Measurements from ENCODE around the gene SPIRE2. TPM values are rescaled to one million over a fixed set of nuclear protein-coding genes. Genes with fewer than 3 reads are reported as not detected.
"Not testable (repeated sequence)": the region's sequence is repeated elsewhere in the genome, so short reads cannot be mapped to it uniquely, and the experiment has no call there.

Gene SPIRE2
- total RNA-seq, 1 experiment from 2014 or later, result 2.1 TPM

GRCh38 chr16:89863741-89864526, 35.7 kb downstream of the SPIRE2 start:
- no peak for DNase-seq (ENCODE audit: low read depth)

- peak; percentile 25 for DNase-seq (ENCODE audit: low read depth)
Observed at GRCh38 chr16:89864527-89864820, 36.2 kb downstream of the SPIRE2 start.

GRCh38 chr16:89867918-89868317, 39.6 kb downstream of the SPIRE2 start:
- DNase-seq (ENCODE audit: low read depth), result no peak

GRCh38 chr16:89869911-89870310, 41.6 kb downstream of the SPIRE2 start:
- no peak for DNase-seq (ENCODE audit: low read depth)

GRCh38 chr16:89870440-89870839, 42.2 kb downstream of the SPIRE2 start:
- DNase-seq (ENCODE audit: low read depth), result no peak

GRCh38 chr16:89871895-89872294, 43.6 kb downstream of the SPIRE2 start:
- DNase-seq (ENCODE audit: low read depth), result no peak

- peak; percentile 80 for DNase-seq (ENCODE audit: low read depth)
Observed at GRCh38 chr16:89873109-89873971, 45.1 kb downstream of the SPIRE2 start, which contains the start of gene TCF25. TCF25 (plus strand) TSS chr16:89873592; CDS start chr16:89873668, 76 bp downstream.

GRCh38 chr16:89873972-89874689, 45.9 kb downstream of the SPIRE2 start:
- peak; percentile 81 for DNase-seq (ENCODE audit: low read depth)

- DNase-seq (ENCODE audit: low read depth), result not testable (repeated sequence)
Observed at GRCh38 chr16:89879123-89879522, 50.8 kb downstream of the SPIRE2 start.

GRCh38 chr16:89880477-89881367, 52.4 kb downstream of the SPIRE2 start:
- no peak for DNase-seq (ENCODE audit: low read depth)

GRCh38 chr16:89881368-89881730, 53.1 kb downstream of the SPIRE2 start:
- DNase-seq (ENCODE audit: low read depth), result no peak

- DNase-seq (ENCODE audit: low read depth), result no peak
Observed at GRCh38 chr16:89883346-89884040, 55.2 kb downstream of the SPIRE2 start.

GRCh38 chr16:89884041-89884421, 55.8 kb downstream of the SPIRE2 start:
- no peak for DNase-seq (ENCODE audit: low read depth)

GRCh38 chr16:89887243-89887642, 59.0 kb downstream of the SPIRE2 start:
- no peak for DNase-seq (ENCODE audit: low read depth)

- no peak for DNase-seq (ENCODE audit: low read depth)
Observed at GRCh38 chr16:89890200-89890599, 61.9 kb downstream of the SPIRE2 start.

- no peak for DNase-seq (ENCODE audit: low read depth)
Observed at GRCh38 chr16:89890886-89891657, 62.8 kb downstream of the SPIRE2 start.

GRCh38 chr16:89892055-89892630, 63.9 kb downstream of the SPIRE2 start:
- DNase-seq (ENCODE audit: low read depth), result no peak

GRCh38 chr16:89892635-89893034, 64.4 kb downstream of the SPIRE2 start:
- no peak for DNase-seq (ENCODE audit: low read depth)

Measured in HT1080 (cell line).